Measurements from ENCODE around the gene HDAC4. TPM values are rescaled to one million over a fixed set of nuclear protein-coding genes. Genes with fewer than 3 reads are reported as not detected.

HDAC4 gene
- total RNA-seq, 2 experiments from 2014 or later: 64.8 to 67.4 TPM

GRCh38 chr2:239212929-239213642 is 187.7 kb downstream of the HDAC4 start:
- DNase-seq: no peak
- Mint-ChIP-seq H3K36me3 (ENCODE audit: low read depth) (peaks cover 17% of the 10 kb centered on the region), H3K27ac (no peak overlapping the region), H3K4me3 (no peak overlapping the region), H3K4me1 (peaks cover 56% of the 10 kb centered on the region), H3K27me3 (no peaks in the 10 kb centered on the region), H3K9me3 (peaks cover 3% of the 10 kb centered on the region)
- ChIA-PET POLR2A (interaction anchor here (0.9 to 1.9 kb wide), 3 partner anchors 9 to 186 kb away, joined by 3 to 5 read pairs (median 4); no protein-coding TSS in a partner anchor), CTCF (no interaction called here)

- DNase-seq: no peak
- peaks cover 49% of the 10 kb centered on the region for H3K4me1 Mint-ChIP-seq
- peaks cover 10% of the 10 kb centered on the region for H3K36me3 Mint-ChIP-seq (ENCODE audit: low read depth)
- POLR2A ChIA-PET: interaction anchor here (1.9 kb wide), 1 partner anchor 18 kb away, joined by 5 read pairs; no protein-coding TSS in a partner anchor
- CTCF ChIA-PET: no interaction called here
- no peaks in the 10 kb centered on the region for H3K9me3 Mint-ChIP-seq
- no peak overlapping the region for H3K4me3 Mint-ChIP-seq
- no peaks in the 10 kb centered on the region for H3K27me3 Mint-ChIP-seq
- H3K27ac Mint-ChIP-seq: no peak overlapping the region
These were observed 188.5 kb downstream of the HDAC4 start for GRCh38 chr2:239212121-239212928.

GRCh38 chr2:239211396-239212094 is 189.3 kb downstream of the HDAC4 start:
- no peaks in the 10 kb centered on the region for H3K27me3 Mint-ChIP-seq
- peaks cover 10% of the 10 kb centered on the region for H3K36me3 Mint-ChIP-seq (ENCODE audit: low read depth)
- no peaks in the 10 kb centered on the region for H3K9me3 Mint-ChIP-seq
- CTCF ChIA-PET: no interaction called here
- H3K4me3 Mint-ChIP-seq: no peak overlapping the region
- H3K4me1 Mint-ChIP-seq: peaks cover 44% of the 10 kb centered on the region
- POLR2A ChIA-PET: no interaction called here
- DNase-seq: no peak
- no peak overlapping the region for H3K27ac Mint-ChIP-seq

- Mint-ChIP-seq H3K4me3 (no peak overlapping the region), H3K9me3 (no peaks in the 10 kb centered on the region), H3K27me3 (no peaks in the 10 kb centered on the region), H3K4me1 (peaks cover 32% of the 10 kb centered on the region), H3K27ac (no peak overlapping the region), H3K36me3 (ENCODE audit: low read depth) (peaks cover 7% of the 10 kb centered on the region)
- DNase-seq: no peak
- CTCF ChIA-PET: no interaction called here
- POLR2A ChIA-PET: no interaction called here
These were observed 191.0 kb downstream of the HDAC4 start for GRCh38 chr2:239209783-239210182.

GRCh38 chr2:239208465-239209180 is 192.2 kb downstream of the HDAC4 start:
- ChIA-PET CTCF (interaction anchor here (0.7 kb wide), 1 partner anchor 64 kb away, joined by 4 read pairs; no protein-coding TSS in a partner anchor), POLR2A (no interaction called here)
- Mint-ChIP-seq H3K36me3 (ENCODE audit: low read depth) (no peaks in the 10 kb centered on the region), H3K27ac (no peak overlapping the region), H3K9me3 (no peaks in the 10 kb centered on the region), H3K4me1 (peaks cover 24% of the 10 kb centered on the region), H3K4me3 (no peak overlapping the region), H3K27me3 (no peaks in the 10 kb centered on the region)
- DNase-seq: no peak

GRCh38 chr2:239206851-239207250 is 194.0 kb downstream of the HDAC4 start:
- Mint-ChIP-seq H3K27me3 (no peaks in the 10 kb centered on the region), H3K4me1 (peaks cover 24% of the 10 kb centered on the region), H3K36me3 (ENCODE audit: low read depth) (peaks cover 6% of the 10 kb centered on the region), H3K4me3 (no peak overlapping the region), H3K9me3 (no peaks in the 10 kb centered on the region), H3K27ac (no peak overlapping the region)
- no peak for DNase-seq
- ChIA-PET CTCF (no interaction called here), POLR2A (no interaction called here)

- Mint-ChIP-seq H3K27me3 (no peaks in the 10 kb centered on the region), H3K36me3 (ENCODE audit: low read depth) (peaks cover 6% of the 10 kb centered on the region), H3K27ac (no peak overlapping the region), H3K9me3 (no peaks in the 10 kb centered on the region), H3K4me1 (peaks cover 19% of the 10 kb centered on the region), H3K4me3 (no peak overlapping the region)
- ChIA-PET CTCF (no interaction called here), POLR2A (interaction anchor here (1.8 kb wide), 1 partner anchor 11 kb away, joined by 6 read pairs; no protein-coding TSS in a partner anchor)
- DNase-seq: no peak
These were observed 194.8 kb downstream of the HDAC4 start for GRCh38 chr2:239206042-239206441.

GRCh38 chr2:239204876-239205468 is 195.8 kb downstream of the HDAC4 start:
- no peak overlapping the region for H3K4me3 Mint-ChIP-seq
- CTCF ChIA-PET: no interaction called here

GRCh38 chr2:239204136-239204875 is 196.5 kb downstream of the HDAC4 start:
- ChIA-PET POLR2A (interaction anchor here (1.8 kb wide), 1 partner anchor 12 kb away, joined by 6 read pairs; no protein-coding TSS in a partner anchor), CTCF (no interaction called here)
- no peak for DNase-seq
- peaks cover 16% of the 10 kb centered on the region for H3K4me1 Mint-ChIP-seq
- no peak overlapping the region for H3K4me3 Mint-ChIP-seq
- no peaks in the 10 kb centered on the region for H3K27me3 Mint-ChIP-seq
- H3K27ac Mint-ChIP-seq: no peak overlapping the region
- no peaks in the 10 kb centered on the region for H3K9me3 Mint-ChIP-seq
- H3K36me3 Mint-ChIP-seq (ENCODE audit: low read depth): peaks cover 6% of the 10 kb centered on the region

More at GRCh38 chr2:239204876-239205468, 195.8 kb downstream of the HDAC4 start:
- H3K27me3 Mint-ChIP-seq: no peaks in the 10 kb centered on the region
- no peaks in the 10 kb centered on the region for H3K9me3 Mint-ChIP-seq
- POLR2A ChIA-PET: interaction anchor here (1.8 kb wide), 1 partner anchor 12 kb away, joined by 6 read pairs; no protein-coding TSS in a partner anchor
- peaks cover 17% of the 10 kb centered on the region for H3K4me1 Mint-ChIP-seq
- H3K36me3 Mint-ChIP-seq (ENCODE audit: low read depth): peaks cover 6% of the 10 kb centered on the region
- H3K27ac Mint-ChIP-seq: no peak overlapping the region
- no peak for DNase-seq

- Mint-ChIP-seq H3K27me3 (no peaks in the 10 kb centered on the region), H3K27ac (no peak overlapping the region), H3K9me3 (no peaks in the 10 kb centered on the region), H3K4me3 (no peak overlapping the region), H3K36me3 (ENCODE audit: low read depth) (peaks cover 8% of the 10 kb centered on the region), H3K4me1 (peaks cover 16% of the 10 kb centered on the region)
- POLR2A ChIA-PET: no interaction called here
- CTCF ChIA-PET: no interaction called here
- DNase-seq: no peak
These were observed 197.2 kb downstream of the HDAC4 start for GRCh38 chr2:239203443-239204135.

- no peak overlapping the region for H3K4me3 Mint-ChIP-seq
- H3K4me1 Mint-ChIP-seq: peaks cover 16% of the 10 kb centered on the region
- H3K9me3 Mint-ChIP-seq: no peaks in the 10 kb centered on the region
- ChIA-PET CTCF (no interaction called here), POLR2A (no interaction called here)
- no peak for DNase-seq
- H3K36me3 Mint-ChIP-seq (ENCODE audit: low read depth): peaks cover 14% of the 10 kb centered on the region
- no peaks in the 10 kb centered on the region for H3K27me3 Mint-ChIP-seq
- no peak overlapping the region for H3K27ac Mint-ChIP-seq
These were observed 198.0 kb downstream of the HDAC4 start for GRCh38 chr2:239202836-239203235.
